ENCODE results near the gene MTHFD1. TPM values are rescaled to one million over a fixed set of nuclear protein-coding genes. Genes with fewer than 3 reads are reported as not detected.

Gene MTHFD1
- total and polyA plus RNA-seq, 2 experiments from 2014 or later, result 24.4 to 29.5 TPM

- no peak overlapping the region for H3K4me3 ChIP-seq
- H3K4me1 ChIP-seq (ENCODE audit: insufficient read depth), result no peaks in the 10 kb centered on the region
- H2AFZ ChIP-seq, result no peak overlapping the region
- no peak overlapping the region for H3K4me2 ChIP-seq
- no peaks in the 10 kb centered on the region for H3K27me3 ChIP-seq
- no peaks in the 10 kb centered on the region for H3K79me2 ChIP-seq
- no peaks in the 10 kb centered on the region for H3K36me3 ChIP-seq (replicated peaks; ENCODE audit: insufficient read depth, low read depth)
- WGBS (ENCODE audit: low lambda C conversion rate, missing lambda C conversion rate), result 75% methylated on average over 7 of the region's 7 CpGs
- H4K20me1 ChIP-seq (ENCODE audit: insufficient read depth, poor library complexity, severe bottlenecking), result no peaks in the 10 kb centered on the region
- no peak overlapping the region for H3K27ac ChIP-seq
- H3K9me2 ChIP-seq (replicated peaks; ENCODE audit: insufficient read depth), result no peaks in the 10 kb centered on the region
- TF ChIP-seq EZH2 (IDR thresholded peaks at IDR 0.05; ENCODE audit: borderline replicate concordance), result no peak
- no peak for TF ChIP-seq EZH2phosphoT487 (IDR thresholded peaks at IDR 0.05; ENCODE audit: low read depth, severe bottlenecking, unreplicated experiment)
- no peak for TF ChIP-seq CTCF (IDR thresholded peaks at IDR 0.05; ENCODE audit: poor library complexity)
- no peak for DNase-seq (ENCODE audit: low spot score)
- no peaks in the 10 kb centered on the region for H3K9me3 ChIP-seq (ENCODE audit: low read depth)
Measured at GRCh38 chr14:64419003-64419402, 30.9 kb downstream of the MTHFD1 start.

- Histone ChIP-seq H3K4me2 (no peak overlapping the region), H3K9me3 (ENCODE audit: low read depth) (no peaks in the 10 kb centered on the region), H3K79me2 (no peaks in the 10 kb centered on the region), H3K9me2 (replicated peaks; ENCODE audit: insufficient read depth) (no peaks in the 10 kb centered on the region), H3K27me3 (no peaks in the 10 kb centered on the region), H3K36me3 (replicated peaks; ENCODE audit: insufficient read depth, low read depth) (no peaks in the 10 kb centered on the region), H3K4me1 (ENCODE audit: insufficient read depth) (no peaks in the 10 kb centered on the region), H3K27ac (no peak overlapping the region), H3K4me3 (no peak overlapping the region), H4K20me1 (ENCODE audit: insufficient read depth, poor library complexity, severe bottlenecking) (no peaks in the 10 kb centered on the region), H2AFZ (no peak overlapping the region)
- TF ChIP-seq EZH2 (IDR thresholded peaks at IDR 0.05; ENCODE audit: borderline replicate concordance) (no peak), CTCF (IDR thresholded peaks at IDR 0.05; ENCODE audit: poor library complexity) (no peak), EZH2phosphoT487 (IDR thresholded peaks at IDR 0.05; ENCODE audit: low read depth, severe bottlenecking, unreplicated experiment) (no peak)
- no peak for DNase-seq (ENCODE audit: low spot score)
- 62% methylated on average over 8 of the region's 8 CpGs for WGBS (ENCODE audit: low lambda C conversion rate, missing lambda C conversion rate)
Measured at GRCh38 chr14:64421166-64421565, 33.0 kb downstream of the MTHFD1 start.

GRCh38 chr14:64422005-64422404, 33.9 kb downstream of the MTHFD1 start:
- no peak for TF ChIP-seq CTCF (IDR thresholded peaks at IDR 0.05; ENCODE audit: poor library complexity)
- no peak for TF ChIP-seq EZH2phosphoT487 (IDR thresholded peaks at IDR 0.05; ENCODE audit: low read depth, severe bottlenecking, unreplicated experiment)
- TF ChIP-seq EZH2 (IDR thresholded peaks at IDR 0.05; ENCODE audit: borderline replicate concordance), result no peak
- no peak for DNase-seq (ENCODE audit: low spot score)
- no peaks in the 10 kb centered on the region for H4K20me1 ChIP-seq (ENCODE audit: insufficient read depth, poor library complexity, severe bottlenecking)
- no peaks in the 10 kb centered on the region for H3K9me2 ChIP-seq (replicated peaks; ENCODE audit: insufficient read depth)
- no peaks in the 10 kb centered on the region for H3K79me2 ChIP-seq
- no peak overlapping the region for H3K27ac ChIP-seq
- H3K9me3 ChIP-seq (ENCODE audit: low read depth), result no peaks in the 10 kb centered on the region
- H3K36me3 ChIP-seq (replicated peaks; ENCODE audit: insufficient read depth, low read depth), result no peaks in the 10 kb centered on the region
- no peak overlapping the region for H3K4me3 ChIP-seq
- H2AFZ ChIP-seq, result no peak overlapping the region
- no peak overlapping the region for H3K4me2 ChIP-seq
- 100% methylated on average over 1 of the region's 1 CpG for WGBS (ENCODE audit: low lambda C conversion rate, missing lambda C conversion rate)
- no peaks in the 10 kb centered on the region for H3K27me3 ChIP-seq
- H3K4me1 ChIP-seq (ENCODE audit: insufficient read depth), result no peaks in the 10 kb centered on the region

- TF ChIP-seq EZH2 (IDR thresholded peaks at IDR 0.05; ENCODE audit: borderline replicate concordance), result no peak
- no peak for TF ChIP-seq EZH2phosphoT487 (IDR thresholded peaks at IDR 0.05; ENCODE audit: low read depth, severe bottlenecking, unreplicated experiment)
- no peak for TF ChIP-seq CTCF (IDR thresholded peaks at IDR 0.05; ENCODE audit: poor library complexity)
- Histone ChIP-seq H3K36me3 (replicated peaks; ENCODE audit: insufficient read depth, low read depth) (no peaks in the 10 kb centered on the region), H3K9me3 (ENCODE audit: low read depth) (no peaks in the 10 kb centered on the region), H3K27ac (no peak overlapping the region), H4K20me1 (ENCODE audit: insufficient read depth, poor library complexity, severe bottlenecking) (no peaks in the 10 kb centered on the region), H3K4me2 (no peak overlapping the region), H3K9me2 (replicated peaks; ENCODE audit: insufficient read depth) (no peaks in the 10 kb centered on the region), H3K4me1 (ENCODE audit: insufficient read depth) (no peaks in the 10 kb centered on the region), H3K79me2 (no peaks in the 10 kb centered on the region), H2AFZ (no peak overlapping the region), H3K4me3 (no peak overlapping the region), H3K27me3 (no peaks in the 10 kb centered on the region)
- no peak for DNase-seq (ENCODE audit: low spot score)
- WGBS (ENCODE audit: low lambda C conversion rate, missing lambda C conversion rate), result 95% methylated on average over 7 of the region's 7 CpGs
Measured at GRCh38 chr14:64422756-64423155, 34.6 kb downstream of the MTHFD1 start.
